Astrocyte (in vitro differentiated cells and primary cell): ENCODE results near the gene ZFAND6.

Experiments
- EZH2 ChIP-seq: IDR thresholded peaks from 2 replicates; pipeline ENCODE4 v1.6.1; 2012; ENCODE audit warnings: mild to moderate bottlenecking, low read length, inconsistent platforms; ENCODE audit not compliant: insufficient read depth
- TF ChIP-seq, protein P1 (sequence below): IDR thresholded peaks from 2 replicates; pipeline ENCODE4 v1.5.1; 2011; ENCODE audit warnings: low read depth, mild to moderate bottlenecking, inconsistent platforms, low read length, moderate library complexity; ENCODE audit not compliant: insufficient read depth

DNA sequence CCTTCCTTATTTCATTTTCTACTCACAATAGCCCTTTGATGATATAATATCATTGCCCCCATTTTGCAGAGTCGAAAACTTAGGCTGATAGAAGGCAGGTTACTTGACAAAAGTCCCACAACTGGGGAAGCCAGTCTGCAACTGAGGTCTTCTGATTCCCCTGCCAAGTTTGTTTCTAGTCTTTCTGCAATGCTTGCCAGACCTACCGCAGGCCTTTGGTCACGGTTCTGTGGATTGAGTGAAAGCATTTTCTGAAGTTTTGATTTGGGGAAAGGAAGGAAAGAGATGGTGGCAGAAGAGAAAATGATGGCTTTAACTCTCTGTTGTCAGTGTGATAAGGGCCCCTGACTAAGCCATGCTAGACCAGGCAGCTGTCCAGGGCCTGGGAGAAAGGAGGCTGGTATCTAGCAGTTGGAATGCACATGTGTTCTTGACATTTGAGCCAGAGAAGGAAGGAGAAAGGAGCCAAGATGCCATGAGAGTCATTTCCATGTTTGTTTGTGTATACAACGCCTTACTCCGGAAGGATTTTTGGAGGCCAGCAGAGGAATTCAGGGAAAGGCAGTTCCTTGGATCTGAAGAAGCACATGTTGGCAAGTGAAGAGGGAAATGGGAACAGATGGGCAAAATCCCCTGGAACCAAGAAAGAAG lies 123.3 kb downstream of the ZFAND6 start:
- TF ChIP-seq, protein P1, sequence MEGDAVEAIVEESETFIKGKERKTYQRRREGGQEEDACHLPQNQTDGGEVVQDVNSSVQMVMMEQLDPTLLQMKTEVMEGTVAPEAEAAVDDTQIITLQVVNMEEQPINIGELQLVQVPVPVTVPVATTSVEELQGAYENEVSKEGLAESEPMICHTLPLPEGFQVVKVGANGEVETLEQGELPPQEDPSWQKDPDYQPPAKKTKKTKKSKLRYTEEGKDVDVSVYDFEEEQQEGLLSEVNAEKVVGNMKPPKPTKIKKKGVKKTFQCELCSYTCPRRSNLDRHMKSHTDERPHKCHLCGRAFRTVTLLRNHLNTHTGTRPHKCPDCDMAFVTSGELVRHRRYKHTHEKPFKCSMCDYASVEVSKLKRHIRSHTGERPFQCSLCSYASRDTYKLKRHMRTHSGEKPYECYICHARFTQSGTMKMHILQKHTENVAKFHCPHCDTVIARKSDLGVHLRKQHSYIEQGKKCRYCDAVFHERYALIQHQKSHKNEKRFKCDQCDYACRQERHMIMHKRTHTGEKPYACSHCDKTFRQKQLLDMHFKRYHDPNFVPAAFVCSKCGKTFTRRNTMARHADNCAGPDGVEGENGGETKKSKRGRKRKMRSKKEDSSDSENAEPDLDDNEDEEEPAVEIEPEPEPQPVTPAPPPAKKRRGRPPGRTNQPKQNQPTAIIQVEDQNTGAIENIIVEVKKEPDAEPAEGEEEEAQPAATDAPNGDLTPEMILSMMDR = no peak
- no peak for TF ChIP-seq EZH2
